K562 (cell line): Measurements from ENCODE around the gene ANK2. TPM values are rescaled to one million over a fixed set of nuclear protein-coding genes. Genes with fewer than 3 reads are reported as not detected.

Experiments used
- ATAC-seq: fragments of 200-7000 bp; cut with Tn5 transposase; 3 replicates; pipeline ENCODE4 v1.9.1; 2020; ENCODE audit warnings: moderate library complexity
- BruUV-seq: library from RNA; stranded (reverse); fragments of 400-500 nt; replicated peaks from 2 replicates; lab custom pipeline; 2021; lab: Mats Ljungman, UMichigan
- CTCF ChIA-PET: fragments of 300-600 bp; formaldehyde crosslinking; extraction: SDS; loops from one replicate; lab custom pipeline; 2021; ENCODE audit warnings: low intra/inter-chr PET ratio; lab: Yijun Ruan, JAX
- POLR2A ChIA-PET: fragments of 300-600, 350-650 bp; sonication (Branson Sonifier 250); formaldehyde crosslinking; extraction: SDS; loops from one replicate; lab custom pipeline; 2021; ENCODE audit warnings: antibody characterized with exemption, inconsistent platforms; lab: Yijun Ruan, JAX
- DNase-seq, 4 experiments: peaks; one replicate each; pipeline versions ENCODE4 v3.0.0 to v3.0.0-alpha.2; 2011 to 2018; ENCODE audit warnings: low spot score in 3 of 4, mixed read lengths in 3 of 4; ENCODE audit errors: extremely low read depth in 1 of 4
- FAIRE-seq: peaks from 2 replicates; lab custom pipeline; 2011; peaks lifted over from hg19 to GRCh38; lab: Jason Lieb, UNC
- H2AFZ ChIP-seq: 2 replicates; pipeline ENCODE4 v1.6.0; 2011; ENCODE audit warnings: low read depth, low read length, control low read depth, inconsistent platforms
- H3K27ac ChIP-seq: fragments of 200-600 bp; 3 replicates; pipeline ENCODE4 v1.8.0; 2011; ENCODE audit warnings: low read depth, mild to moderate bottlenecking, control low read depth, inconsistent platforms, low read length, moderate library complexity, mixed read lengths; ENCODE audit errors: extremely low read depth
- H3K27me3 ChIP-seq, 2 experiments: fragments of 300-600 bp in 1 of 2; 2 replicates in 1 of 2; 3 replicates in 1 of 2; pipeline versions ENCODE4 v1.6.0 to v1.8.0; 2011; ENCODE audit warnings: inconsistent platforms in 2 of 2, low read length in 2 of 2, mild to moderate bottlenecking in 1 of 2, mixed read lengths in 1 of 2, moderate library complexity in 1 of 2; ENCODE audit not compliant: control insufficient read depth in 2 of 2, insufficient read depth in 2 of 2
- H3K36me3 ChIP-seq: fragments of 300-600 bp; 3 replicates; pipeline ENCODE4 v1.8.0; 2011; ENCODE audit warnings: mild to moderate bottlenecking, low read length, inconsistent platforms; ENCODE audit not compliant: control insufficient read depth, insufficient read depth
- H3K4me1 ChIP-seq, 2 experiments: fragments of 200-600 bp in 1 of 2; replicated peaks in 1 of 2; 2 replicates in 1 of 2; 3 replicates in 1 of 2; pipeline versions ENCODE4 v1.5.1 to v1.8.0; 2011; ENCODE audit warnings: inconsistent platforms in 2 of 2, low read length in 2 of 2, mild to moderate bottlenecking in 1 of 2, mixed read lengths in 1 of 2, moderate library complexity in 1 of 2; ENCODE audit not compliant: control insufficient read depth in 2 of 2, insufficient read depth in 2 of 2
- H3K4me2 ChIP-seq: 2 replicates; pipeline ENCODE4 v1.6.1; 2011; ENCODE audit warnings: low read length, control low read depth, inconsistent platforms, mixed read lengths; ENCODE audit not compliant: insufficient read depth
- H3K4me3 ChIP-seq: fragments of 200-600 bp; sonication (generic), shearing (Covaris generic); 2 replicates; pipeline ENCODE4 v1.5.1; 2016; ENCODE audit warnings: control low read depth, inconsistent platforms
- H3K79me2 ChIP-seq: fragments of 200-600 bp; 3 replicates; pipeline ENCODE4 v1.8.0; 2011; ENCODE audit warnings: low read length, inconsistent platforms; ENCODE audit not compliant: control insufficient read depth, insufficient read depth
- H3K9ac ChIP-seq, 2 experiments: 2 replicates each; pipeline versions ENCODE4 v1.6.0 to v1.6.1; 2011; ENCODE audit warnings: low read depth in 2 of 2, low read length in 2 of 2, control low read depth in 1 of 2, inconsistent platforms in 1 of 2, mild to moderate bottlenecking in 1 of 2, mixed read lengths in 1 of 2; ENCODE audit not compliant: insufficient read depth in 1 of 2
- H3K9me1 ChIP-seq: one replicate; pipeline ENCODE4 v1.6.0; 2011; ENCODE audit warnings: inconsistent platforms, mild to moderate bottlenecking, low read length, moderate library complexity; ENCODE audit not compliant: control insufficient read depth, insufficient read depth
- H3K9me3 ChIP-seq: replicated peaks from 2 replicates; pipeline ENCODE4 v1.5.1; 2011; ENCODE audit warnings: low read depth, low read length, inconsistent platforms; ENCODE audit not compliant: control insufficient read depth, insufficient read depth
- H4K20me1 ChIP-seq: replicated peaks from 2 replicates; pipeline ENCODE4 v1.6.1; 2011; ENCODE audit warnings: low read length, inconsistent platforms, mixed read lengths; ENCODE audit not compliant: control insufficient read depth, insufficient read depth
- E2F5 ChIP-seq: sonication (generic); formaldehyde crosslinking; IDR thresholded peaks from 2 replicates; pipeline ENCODE4 v1.8.0; 2022; ENCODE audit warnings: mild to moderate bottlenecking, missing genetic modification reagents
- FOXO4 ChIP-seq: fragments of 450-650 bp; formaldehyde crosslinking; IDR thresholded peaks from 2 replicates; pipeline ENCODE4 v1.4.0; 2020; ENCODE audit warnings: mild to moderate bottlenecking, moderate library complexity
- HNRNPUL1 ChIP-seq: fragments of 200-400 bp; formaldehyde crosslinking; IDR thresholded peaks from 2 replicates; pipeline ENCODE4 v1.6.1; 2017; ENCODE audit warnings: low read length
- L3MBTL2 ChIP-seq: fragments of 450-650 bp; IDR thresholded peaks from 2 replicates; pipeline ENCODE4 v1.6.1; 2016; ENCODE audit warnings: mild to moderate bottlenecking, moderate library complexity
- NFIC ChIP-seq: fragments of 450-650 bp; IDR thresholded peaks from 2 replicates; pipeline ENCODE4 v1.6.1; 2017; ENCODE audit warnings: mild to moderate bottlenecking, inconsistent platforms
- PHB ChIP-seq: fragments of 250-450 bp; sonication (Bioruptor Pico); IDR thresholded peaks from 2 replicates; pipeline ENCODE4 v1.5.0; 2021
- SAP30 ChIP-seq: fragments of 200-600 bp; sonication (generic); IDR thresholded peaks from 2 replicates; pipeline ENCODE4 v1.6.1; 2012; ENCODE audit warnings: borderline replicate concordance, low read depth, mild to moderate bottlenecking, moderate library complexity, low read length, control low read depth, inconsistent platforms; ENCODE audit not compliant: insufficient read depth, poor library complexity, severe bottlenecking
- SIRT6 ChIP-seq: IDR thresholded peaks from one replicate; pipeline ENCODE4 v1.6.1; 2012; ENCODE audit warnings: low read depth, mild to moderate bottlenecking, control low read depth, inconsistent platforms, low read length, moderate library complexity
- TEAD2 ChIP-seq: fragments of 450-650 bp; IDR thresholded peaks from 2 replicates; pipeline ENCODE4 v1.6.1; 2016; ENCODE audit warnings: missing genetic modification characterization, control low read depth, missing compliant biosample characterization
- TEAD4 ChIP-seq, 2 experiments: sonication (generic) in 1 of 2; formaldehyde crosslinking in 1 of 2; IDR thresholded peaks; 2 replicates each; pipeline versions ENCODE4 v1.6.1 to v1.8.0; 2012 to 2022; ENCODE audit warnings: borderline replicate concordance in 1 of 2, inconsistent platforms in 1 of 2, low read length in 1 of 2, mild to moderate bottlenecking in 1 of 2, missing genetic modification reagents in 1 of 2
- ZEB2 ChIP-seq: fragments of 450-650 bp; IDR thresholded peaks from 2 replicates; pipeline ENCODE4 v1.6.1; 2016
- ZNF584 ChIP-seq: fragments of 200-800 bp; sonication (Bioruptor generic); IDR thresholded peaks from 2 replicates; pipeline ENCODE4 v1.6.1; 2016; ENCODE audit warnings: low read depth, mild to moderate bottlenecking, missing genetic modification characterization, missing compliant biosample characterization
- ZNF785 ChIP-seq: fragments of 250-450 bp; sonication (Bioruptor Pico); IDR thresholded peaks from 2 replicates; pipeline ENCODE4 v1.4.0; 2020; ENCODE audit warnings: mild to moderate bottlenecking
- WGBS: fragments of 100-300 bp; shearing (Covaris generic); methylation state at CpG from one replicate; pipeline ENCODE4 v1.1.6; 2016; ENCODE audit warnings: low coverage, mixed read lengths; ENCODE audit not compliant: insufficient coverage; ENCODE audit errors: missing lambda C conversion rate; 5-methylcytosine and 5-hydroxymethylcytosine counted together
- in situ Hi-C: fragments of 300-500 bp; cut with MboI; formaldehyde crosslinking; loops from 4 replicates; pipeline ENCODE4 v1.15.0; 2018; ENCODE audit warnings: inconsistent platforms, mixed read lengths
- intact Hi-C: fragments of 100-400 bp; cut with micrococcal nuclease; formaldehyde crosslinking; loops from 2 replicates; pipeline ENCODE4 v1.14.2; 2022
- polyA plus RNA-seq, 8 experiments: library from polyadenylated mRNA; depleted of rRNA in 4 of 8; stranded (reverse) in 5 of 8; unstranded in 3 of 8; fragments of >200 nt; fragmentation: Nextera tagmentation in 2 of 8; fragmentation: Illumina TruSeq in 1 of 8; extraction: Ambion mirVana in 2 of 8; extraction: Trizol in 1 of 8; gene quantifications; 2 replicates each; pipeline versions ENCODE4 v1.2.1 to v1.2.3, GENCODE V29; 2011 to 2014; ENCODE audit warnings: inconsistent platforms in 1 of 8, missing spikeins in 1 of 8
- total RNA-seq, 7 experiments: library from RNA; depleted of rRNA in 6 of 7; stranded (reverse); fragments of >200 nt in 6 of 7; fragmentation: Illumina TruSeq in 2 of 7; extraction: Trizol in 2 of 7; gene quantifications; 2 replicates each; pipeline versions ENCODE4 v1.2.1 to v1.2.3, GENCODE V29; 2011 to 2021; ENCODE audit warnings: low replicate concordance in 1 of 7

ANK2 gene
- total and polyA plus RNA-seq, 9 of the 15 experiments (the other 6 are each of a cell fraction or from before 2014, with no cell fraction given): 0.07 to 0.24 TPM; not detected in 7

GRCh38 chr4:113170805-113171468, 121.5 kb downstream of the ANK2 start:
- no peaks in the 10 kb centered on the region for H4K20me1 ChIP-seq
- H3K4me3 ChIP-seq: no peak overlapping the region
- H3K9me1 ChIP-seq: no peaks in the 10 kb centered on the region
- H3K4me1 ChIP-seq: no peaks in the 10 kb centered on the region
- CTCF ChIA-PET: no interaction called here
- intact Hi-C loops: no loop called here
- H3K9me3 ChIP-seq: no peaks in the 10 kb centered on the region
- in situ Hi-C loops: no loop called here
- H3K27me3 ChIP-seq: no peaks in the 10 kb centered on the region
- no peak overlapping the region for H2AFZ ChIP-seq
- BruUV-seq: no TSS peak
- H3K36me3 ChIP-seq: no peaks in the 10 kb centered on the region
- H3K27ac ChIP-seq: no peak overlapping the region
- WGBS: 0% methylated on average over 2 of the region's 2 CpGs
- no peak overlapping the region for H3K9ac ChIP-seq
- FAIRE-seq (no peak), ATAC-seq (no peak), DNase-seq (no peak)
- TF ChIP-seq PHB (CRISPR knock-in tag) (no peak), SIRT6 (no peak)
- H3K4me2 ChIP-seq: no peak overlapping the region
- no peaks in the 10 kb centered on the region for H3K79me2 ChIP-seq
- POLR2A ChIA-PET: no interaction called here

- 0% methylated on average over 5 of the region's 5 CpGs for WGBS
- intact Hi-C loops (no loop called here), in situ Hi-C loops (no loop called here)
- Histone ChIP-seq H4K20me1 (no peaks in the 10 kb centered on the region), H3K4me3 (no peak overlapping the region), H3K9ac (no peak overlapping the region), H3K9me1 (no peaks in the 10 kb centered on the region), H2AFZ (no peak overlapping the region), H3K4me1 (no peaks in the 10 kb centered on the region), H3K36me3 (no peaks in the 10 kb centered on the region), H3K4me2 (no peak overlapping the region), H3K79me2 (no peaks in the 10 kb centered on the region), H3K9me3 (no peaks in the 10 kb centered on the region), H3K27ac (no peak overlapping the region), H3K27me3 (no peaks in the 10 kb centered on the region)
- ATAC-seq (no peak), DNase-seq (no peak), FAIRE-seq (no peak)
- no TSS peak for BruUV-seq
- ChIA-PET CTCF (interaction anchor here (0.6 kb wide), 1 partner anchor 720 kb away, joined by 4 read pairs; no protein-coding TSS in a partner anchor), POLR2A (no interaction called here)
- TF ChIP-seq L3MBTL2: no peak
- TF ChIP-seq ZNF584 (CRISPR knock-in tag): no peak
- no peak for TF ChIP-seq ZNF785 (CRISPR knock-in tag)
- no peak for TF ChIP-seq TEAD2 (tag)
- TF ChIP-seq FOXO4 (CRISPR knock-in tag): no peak
- no peak for TF ChIP-seq ZEB2
- TF ChIP-seq HNRNPUL1: no peak
- TF ChIP-seq E2F5: no peak
- no peak for TF ChIP-seq SAP30
- no peak for TF ChIP-seq TEAD4 (IDR thresholded peaks at IDR 0.05; ENCODE audit: low read length)
- no peak for TF ChIP-seq TEAD4 (CRISPR knock-in tag; IDR thresholded peaks at IDR 0.05; ENCODE audit: borderline replicate concordance)
- no peak for TF ChIP-seq NFIC
Observed at GRCh38 chr4:113173126-113173792, 123.8 kb downstream of the ANK2 start.
